Ishikawa (cell line): ENCODE data around the gene NTSR1.

Experiments used
- CEBPB ChIP-seq: IDR thresholded peaks from 2 replicates; pipeline ENCODE4 v1.6.1; 2012
- CREB1 ChIP-seq: IDR thresholded peaks from 2 replicates; pipeline ENCODE4 v1.6.1; 2012; ENCODE audit warnings: low read depth
- EGR1 ChIP-seq: IDR thresholded peaks from 2 replicates; pipeline ENCODE4 v1.6.1; 2012
- EP300 ChIP-seq: IDR thresholded peaks from 2 replicates; pipeline ENCODE4 v1.6.1; 2012; ENCODE audit warnings: borderline replicate concordance
- FOXM1 ChIP-seq: IDR thresholded peaks from 2 replicates; pipeline ENCODE4 v1.6.1; 2012; ENCODE audit warnings: low read depth, borderline replicate concordance
- MAX ChIP-seq: IDR thresholded peaks from 2 replicates; pipeline ENCODE4 v1.6.1; 2012
- NFIC ChIP-seq: IDR thresholded peaks from 2 replicates; pipeline ENCODE4 v1.6.1; 2012
- RAD21 ChIP-seq: IDR thresholded peaks from 2 replicates; pipeline ENCODE4 v1.6.1; 2012; ENCODE audit warnings: low read depth
- REST ChIP-seq: IDR thresholded peaks from 2 replicates; pipeline ENCODE4 v1.6.1; 2012; ENCODE audit warnings: low read depth, mild to moderate bottlenecking
- TAF1 ChIP-seq: IDR thresholded peaks from 2 replicates; pipeline ENCODE4 v1.6.1; 2012; ENCODE audit warnings: low read depth, mild to moderate bottlenecking
- TCF12 ChIP-seq: IDR thresholded peaks from 2 replicates; pipeline ENCODE4 v1.6.1; 2012; ENCODE audit warnings: low read depth
- TEAD4 ChIP-seq: IDR thresholded peaks from 2 replicates; pipeline ENCODE4 v1.6.1; 2012
- USF1 ChIP-seq: IDR thresholded peaks from 2 replicates; pipeline ENCODE4 v1.6.1; 2012
- YY1 ChIP-seq: IDR thresholded peaks from 2 replicates; pipeline ENCODE4 v1.6.1; 2012; ENCODE audit warnings: low read depth
- ZBTB7A ChIP-seq: IDR thresholded peaks from 2 replicates; pipeline ENCODE4 v1.6.1; 2012; ENCODE audit warnings: low read depth

Gene NTSR1

GRCh38 chr20:62792940-62793756 is 84.5 kb downstream of the NTSR1 start:
- no peak for TF ChIP-seq FOXM1
- TF ChIP-seq RAD21 = no peak
- TF ChIP-seq ZBTB7A = no peak

GRCh38 chr20:62793757-62794006 is 85.0 kb downstream of the NTSR1 start:
- TF ChIP-seq USF1 (peak; percentile 77), TCF12 (0 out of 2 replicates have a peak, but pooled peaks have one; percentile 78), CEBPB (no peak)

- TF ChIP-seq EGR1 (0 out of 2 replicates have a peak, but pooled peaks have one; percentile 30), TCF12 (no peak; the same call in 1 of the 2 replicates), RAD21 (0 out of 2 replicates have a peak, but pooled peaks have one; percentile 7), MAX (peak; percentile 78), FOXM1 (no peak), TEAD4 (0 out of 2 replicates have a peak, but pooled peaks have one; percentile 11), YY1 (no peak), NFIC (peak; percentile 95), EP300 (peak; percentile 46; the same call in 1 of the 2 replicates), USF1 (no peak)
Observed at GRCh38 chr20:62794007-62794724, 85.5 kb downstream of the NTSR1 start.

GRCh38 chr20:62795023-62795761 is 86.6 kb downstream of the NTSR1 start:
- TF ChIP-seq TAF1 = no peak
- no peak for TF ChIP-seq EGR1
- TF ChIP-seq YY1 = no peak
- no peak for TF ChIP-seq CREB1
- TF ChIP-seq CEBPB = no peak
- peak; percentile 81; the same call in 1 of the 2 replicates for TF ChIP-seq ZBTB7A
- no peak for TF ChIP-seq EP300
- no peak for TF ChIP-seq USF1
- no peak for TF ChIP-seq TCF12
- peak; percentile 66 for TF ChIP-seq MAX
- TF ChIP-seq TEAD4 = no peak

- TF ChIP-seq FOXM1 (no peak), TAF1 (no peak), MAX (no peak), TCF12 (no peak), USF1 (no peak), ZBTB7A (peak; percentile 11; the same call in 1 of the 2 replicates)
Observed at GRCh38 chr20:62796699-62797491, 88.3 kb downstream of the NTSR1 start.

GRCh38 chr20:62797671-62798532 is 89.3 kb downstream of the NTSR1 start:
- TF ChIP-seq CREB1 (no peak), CEBPB (no peak), USF1 (no peak), RAD21 (no peak), TCF12 (no peak), TAF1 (no peak), EP300 (no peak), MAX (no peak), REST (no peak)
